ENCODE measurements around the gene STK26. TPM values are rescaled to one million over a fixed set of nuclear protein-coding genes. Genes with fewer than 3 reads are reported as not detected.

Gene STK26
- total RNA-seq, 1 donor from 2014 or later = 12.2 TPM

GRCh38 chrX:132068405-132068804 lies 45.3 kb downstream of the STK26 start:
- no peaks in the 10 kb centered on the region for H3K36me3 ChIP-seq
- H3K4me1 ChIP-seq = no peaks in the 10 kb centered on the region
- TF ChIP-seq CTCF (IDR thresholded peaks at IDR 0.05) = no peak
- no peak overlapping the region for H3K27ac ChIP-seq
- intact Hi-C loops (cut with DNase I) = no loop called here
- H3K9me3 ChIP-seq = no peaks in the 10 kb centered on the region
- no peak for ATAC-seq
- H3K4me3 ChIP-seq = no peak overlapping the region
- H3K27me3 ChIP-seq = no peaks in the 10 kb centered on the region
- DNase-seq = no peak

GRCh38 chrX:132071254-132071653 lies 48.2 kb downstream of the STK26 start:
- no peak overlapping the region for H3K27ac ChIP-seq
- H3K4me3 ChIP-seq = no peak overlapping the region
- DNase-seq (no peak), ATAC-seq (no peak)
- intact Hi-C loops (cut with DNase I) = no loop called here
- H3K27me3 ChIP-seq = no peaks in the 10 kb centered on the region
- H3K9me3 ChIP-seq = no peaks in the 10 kb centered on the region
- H3K36me3 ChIP-seq = no peaks in the 10 kb centered on the region
- peak; percentile 20 for TF ChIP-seq CTCF (IDR thresholded peaks at IDR 0.05)
- no peaks in the 10 kb centered on the region for H3K4me1 ChIP-seq

GRCh38 chrX:132077414-132077813 lies 54.3 kb downstream of the STK26 start:
- DNase-seq (no peak), ATAC-seq (no peak)

GRCh38 chrX:132077912-132078311 lies 54.8 kb downstream of the STK26 start:
- H3K27me3 ChIP-seq = no peaks in the 10 kb centered on the region
- intact Hi-C loops (cut with DNase I) = no loop called here
- no peak for ATAC-seq

More at GRCh38 chrX:132077414-132077813, 54.3 kb downstream of the STK26 start:
- intact Hi-C loops (cut with DNase I) = no loop called here
- Histone ChIP-seq H3K27ac (no peak overlapping the region), H3K4me3 (no peak overlapping the region), H3K9me3 (no peaks in the 10 kb centered on the region), H3K27me3 (no peaks in the 10 kb centered on the region), H3K4me1 (no peaks in the 10 kb centered on the region), H3K36me3 (no peaks in the 10 kb centered on the region)
- no peak for TF ChIP-seq CTCF (IDR thresholded peaks at IDR 0.05)

GRCh38 chrX:132085786-132086185 lies 62.7 kb downstream of the STK26 start:
- intact Hi-C loops (cut with DNase I) = no loop called here
- Histone ChIP-seq H3K36me3 (no peaks in the 10 kb centered on the region), H3K4me3 (no peak overlapping the region), H3K27ac (no peak overlapping the region), H3K27me3 (no peaks in the 10 kb centered on the region), H3K4me1 (no peaks in the 10 kb centered on the region), H3K9me3 (no peaks in the 10 kb centered on the region)
- no peak for DNase-seq
- no peak for TF ChIP-seq CTCF (IDR thresholded peaks at IDR 0.05)
- ATAC-seq = no peak

More at GRCh38 chrX:132077912-132078311, 54.8 kb downstream of the STK26 start:
- Histone ChIP-seq H3K27ac (no peak overlapping the region), H3K4me1 (no peaks in the 10 kb centered on the region), H3K36me3 (no peaks in the 10 kb centered on the region), H3K4me3 (no peak overlapping the region), H3K9me3 (no peaks in the 10 kb centered on the region)
- DNase-seq = no peak
- TF ChIP-seq CTCF (IDR thresholded peaks at IDR 0.05) = no peak

- TF ChIP-seq CTCF (IDR thresholded peaks at IDR 0.05) = no peak
- no peak for DNase-seq
- Histone ChIP-seq H3K27me3 (no peaks in the 10 kb centered on the region), H3K4me1 (no peaks in the 10 kb centered on the region), H3K27ac (no peak overlapping the region), H3K36me3 (no peaks in the 10 kb centered on the region), H3K9me3 (no peaks in the 10 kb centered on the region), H3K4me3 (no peak overlapping the region)
- intact Hi-C loops (cut with DNase I) = no loop called here
- ATAC-seq = no peak
Measured at GRCh38 chrX:132086672-132087071, 63.6 kb downstream of the STK26 start.

All from upper lobe of right lung (tissue), 1 donor.